ENCODE measurements around the gene ZNF438.
"Not testable (repeated sequence)": the region's sequence is repeated elsewhere in the genome, so short reads cannot be mapped to it uniquely, and the experiment has no call there.

ZNF438 gene

GRCh38 chr10:31051703-31052102, 20.0 kb upstream of the ZNF438 start:
- DNase-seq (ENCODE audit: low read depth in 3 of 3) = no peak

DNA sequence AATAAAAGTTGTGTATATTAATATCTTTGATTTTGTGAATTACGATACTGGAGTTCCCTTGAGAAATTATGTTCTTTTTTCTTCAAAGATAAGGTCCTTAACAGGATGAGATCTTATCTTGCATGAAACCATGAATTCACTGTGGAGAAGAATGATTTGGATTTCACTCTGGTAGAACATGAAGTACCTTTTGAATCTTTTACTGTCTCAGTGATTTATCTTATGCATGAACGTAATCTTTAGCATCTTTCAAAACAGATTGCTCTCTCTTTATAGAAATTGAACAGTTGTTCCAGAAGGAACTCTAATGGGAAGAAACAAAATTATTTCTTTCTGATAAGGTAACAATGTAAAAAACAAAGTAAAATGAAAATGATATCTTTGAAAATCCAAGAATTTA, 11.0 kb upstream of the ZNF438 start:
- no peak for DNase-seq (ENCODE audit: low read depth in 3 of 3)

DNA sequence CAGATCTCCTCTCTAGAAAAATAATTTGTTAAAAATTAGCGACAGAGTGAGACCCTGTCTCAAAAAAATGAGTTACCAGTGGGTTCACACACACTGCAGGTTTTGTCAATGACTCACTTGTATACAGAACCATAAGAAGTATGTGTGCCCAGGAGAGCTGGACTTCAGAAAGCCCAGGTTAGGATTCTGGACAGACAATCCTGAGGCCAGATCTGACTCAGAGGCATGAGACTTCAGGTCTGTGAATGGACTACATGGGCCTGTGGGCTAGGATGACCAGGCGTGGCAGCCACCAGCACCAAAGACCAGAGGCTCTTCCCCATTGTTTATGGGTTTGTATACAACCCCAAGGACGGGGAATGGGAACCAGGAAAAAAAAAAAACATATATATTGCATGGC, 9.3 kb upstream of the ZNF438 start:
- no peak for DNase-seq (ENCODE audit: low read depth in 3 of 3)

DNA sequence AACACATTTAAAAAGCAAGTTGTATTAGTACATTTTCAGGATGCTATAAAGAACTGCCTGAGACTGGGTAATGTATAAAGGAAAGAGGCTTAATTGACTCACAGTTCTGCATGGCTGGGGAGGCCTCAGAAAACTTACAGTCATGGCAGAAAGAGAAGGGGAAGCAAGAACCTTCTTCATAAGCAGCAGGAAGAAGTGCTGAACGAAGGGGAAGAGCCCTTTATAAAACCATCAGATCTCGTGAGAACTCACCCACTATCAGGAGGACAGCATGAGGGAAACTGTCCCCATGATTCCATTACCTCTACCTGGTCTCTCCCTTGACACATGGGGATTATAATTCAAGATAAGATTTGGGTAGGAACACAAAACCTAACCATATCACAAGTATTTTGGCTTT, 7.3 kb upstream of the ZNF438 start:
- DNase-seq (ENCODE audit: low read depth in 3 of 3) = not testable (repeated sequence)

DNA sequence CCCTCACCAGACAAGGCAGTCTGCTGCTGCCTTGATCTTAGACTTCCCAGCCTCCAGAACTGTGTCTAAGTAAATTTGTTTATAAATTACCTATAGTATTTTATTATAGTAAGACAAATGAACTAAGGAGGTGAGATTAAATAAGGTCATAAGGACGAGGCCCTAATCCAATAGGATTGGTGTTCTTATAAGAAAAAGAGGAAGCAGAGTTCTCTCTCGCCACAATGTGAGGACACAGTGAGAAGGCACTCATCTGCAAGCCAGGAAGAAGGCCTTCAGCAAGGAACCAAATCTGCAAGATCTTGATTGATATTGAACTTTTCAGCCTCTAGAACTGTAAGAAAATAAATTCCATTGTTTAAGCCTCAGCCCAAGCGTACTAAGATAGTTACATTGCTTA, 6.1 kb upstream of the ZNF438 start:
- DNase-seq (ENCODE audit: low read depth in 3 of 3) = no peak

- no peak for DNase-seq (ENCODE audit: low read depth in 3 of 3)
Measured at GRCh38 chr10:31036209-31036608, 4.5 kb upstream of the ZNF438 start.

DNA sequence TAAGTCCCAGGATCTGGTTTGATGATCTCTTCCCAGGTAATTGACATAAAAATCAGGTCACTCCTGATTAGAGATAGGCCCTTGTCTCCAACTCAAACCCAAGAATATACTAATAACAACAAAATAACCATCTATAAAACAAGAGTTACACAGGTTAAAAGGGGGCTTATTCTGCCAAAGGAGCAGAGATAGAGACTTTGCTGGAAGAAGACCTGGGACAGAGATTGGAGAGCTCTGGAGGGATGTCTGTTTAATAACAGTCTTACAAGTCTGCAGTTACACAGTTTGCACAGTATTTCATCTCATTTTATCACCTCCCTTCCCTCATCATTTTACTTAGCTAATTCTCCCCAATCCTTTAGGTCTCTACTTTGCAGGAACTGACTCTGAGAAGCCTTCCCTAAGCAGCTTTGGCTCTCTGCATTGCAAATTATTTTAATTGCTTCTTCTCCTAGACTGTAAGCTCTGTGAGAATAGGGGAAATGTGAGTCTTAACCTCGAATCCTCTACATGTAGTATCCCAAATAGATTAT, 3.7 kb upstream of the ZNF438 start:
- no peak for DNase-seq (ENCODE audit: low read depth in 3 of 3)

DNA sequence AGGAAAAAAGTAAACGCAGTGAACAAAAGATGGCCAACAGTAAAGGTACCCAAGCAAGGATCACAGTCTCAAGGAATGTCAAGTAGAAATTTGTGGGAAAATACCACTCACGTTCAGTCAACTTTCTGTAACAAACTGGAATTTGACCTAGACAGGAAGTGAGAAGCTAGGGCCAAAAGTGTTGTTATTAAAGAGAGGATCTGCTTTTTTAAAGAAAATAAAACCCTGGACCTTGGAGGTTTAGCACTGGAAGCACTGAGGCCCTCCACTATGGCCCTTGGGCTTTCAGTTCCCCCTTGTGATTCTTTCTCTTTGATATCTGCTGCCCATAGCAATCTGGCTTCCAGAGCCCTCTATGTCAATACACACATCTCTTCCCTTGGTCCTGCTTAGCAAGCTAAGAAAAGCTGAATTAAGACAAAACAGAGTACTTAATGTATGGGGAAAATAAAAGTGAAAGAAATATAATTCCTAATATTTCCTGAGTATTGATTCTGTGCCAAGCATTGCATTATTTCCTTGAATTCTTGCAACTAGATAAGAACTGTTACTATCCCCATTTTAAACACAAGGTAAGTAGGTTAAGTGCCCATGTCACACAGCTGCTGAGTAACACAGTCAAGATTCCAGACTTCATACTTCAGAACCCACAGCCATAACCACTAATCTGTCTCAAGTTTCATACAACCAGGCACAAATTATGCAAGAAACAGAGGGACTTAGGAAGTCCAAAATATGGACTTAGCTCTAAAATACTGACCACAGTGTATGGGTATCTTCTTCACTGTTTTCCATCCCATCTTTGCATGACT, 2.6 kb upstream of the ZNF438 start:
- no peak for DNase-seq (ENCODE audit: low read depth in 3 of 3)

DNA sequence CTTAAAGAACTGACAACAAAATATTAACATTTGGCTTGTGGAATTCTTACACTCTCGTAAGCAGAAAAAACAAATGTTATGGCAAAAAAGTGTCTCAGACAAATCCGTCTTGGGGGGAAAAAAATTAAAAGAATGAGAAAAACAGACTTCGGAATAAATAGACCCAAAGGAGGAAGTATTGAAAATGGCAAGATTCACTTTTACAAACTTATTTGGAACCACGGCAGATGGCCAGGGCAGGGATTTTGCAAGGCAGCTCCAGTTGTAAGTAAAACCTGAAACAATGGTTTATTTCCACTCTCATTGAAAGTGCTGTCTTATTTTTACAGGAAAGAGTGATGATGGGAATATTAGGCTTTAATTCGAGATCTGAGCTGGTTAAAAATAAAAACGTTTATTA, 1.5 kb upstream of the ZNF438 start:
- no peak for DNase-seq (ENCODE audit: low read depth in 3 of 3)

DNA sequence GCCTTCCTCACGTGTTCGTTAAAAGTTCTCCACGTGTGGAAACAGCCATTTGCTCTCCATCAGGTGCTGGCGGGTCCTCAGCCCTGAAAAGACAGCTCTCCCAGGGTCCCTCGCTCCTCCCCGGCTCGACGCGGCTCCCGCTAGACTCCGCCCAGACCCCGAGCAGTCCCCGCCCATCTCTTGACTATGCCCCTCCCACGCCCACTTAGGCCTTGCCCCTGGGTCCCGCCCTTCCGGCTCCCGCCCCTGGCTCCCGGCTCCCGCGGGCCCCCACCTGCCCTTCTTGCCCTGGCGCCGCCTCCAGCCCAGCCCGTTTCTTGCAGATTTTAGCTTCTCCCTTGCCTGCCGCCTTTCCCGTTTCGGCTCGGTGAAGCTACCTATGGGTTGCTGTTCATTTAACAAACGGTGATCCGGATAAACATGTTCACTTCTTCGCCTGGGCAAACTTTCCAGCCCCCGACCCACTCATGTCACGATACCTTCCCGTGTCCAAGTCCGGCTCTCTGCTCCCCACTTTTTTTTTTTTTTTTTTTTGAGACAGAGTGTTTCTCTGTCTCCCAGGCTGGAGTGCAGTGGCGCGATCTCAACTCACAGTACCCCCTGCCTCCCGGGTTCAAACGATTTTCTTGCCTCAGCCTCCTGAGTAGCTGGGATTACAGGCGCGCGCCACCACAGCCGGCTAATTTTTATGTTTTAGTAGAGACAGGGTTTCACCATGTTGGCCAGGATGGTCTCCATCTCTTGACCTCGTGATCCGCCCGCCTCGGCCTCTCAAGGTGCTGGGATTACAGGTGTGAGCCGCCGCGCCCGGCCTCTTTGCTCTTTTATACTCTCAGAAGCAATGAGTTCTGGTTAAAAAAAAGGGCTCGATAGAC, 830 bp upstream of the ZNF438 start:
- DNase-seq (ENCODE audit: low read depth in 3 of 3) = peak; percentile 92 to 94 (median 92)

DNA sequence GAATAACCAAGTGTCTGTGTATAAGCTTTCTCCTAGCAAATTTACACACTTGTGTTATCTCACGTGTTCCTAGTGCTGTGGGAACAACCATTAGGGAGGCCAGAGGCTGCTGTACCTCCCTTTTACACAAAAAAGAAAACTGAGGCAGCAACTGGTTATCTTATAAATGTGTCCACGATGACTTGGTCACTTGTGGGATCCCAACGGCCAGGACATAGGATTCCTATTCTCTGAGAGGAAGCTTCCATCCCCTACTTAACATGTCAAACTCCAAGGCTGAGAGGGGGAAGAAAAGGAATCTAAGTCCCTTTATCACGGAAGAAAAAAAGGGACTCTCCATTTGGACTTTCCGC, 484 bp downstream of the ZNF438 start:
- DNase-seq (ENCODE audit: low read depth in 3 of 3) = no peak

GRCh38 chr10:31030800-31031199, 865 bp downstream of the ZNF438 start:
- no peak for DNase-seq (ENCODE audit: low read depth in 3 of 3)

- no peak for DNase-seq (ENCODE audit: low read depth in 3 of 3)
Measured at GRCh38 chr10:31030260-31030659, 1.4 kb downstream of the ZNF438 start.

DNA sequence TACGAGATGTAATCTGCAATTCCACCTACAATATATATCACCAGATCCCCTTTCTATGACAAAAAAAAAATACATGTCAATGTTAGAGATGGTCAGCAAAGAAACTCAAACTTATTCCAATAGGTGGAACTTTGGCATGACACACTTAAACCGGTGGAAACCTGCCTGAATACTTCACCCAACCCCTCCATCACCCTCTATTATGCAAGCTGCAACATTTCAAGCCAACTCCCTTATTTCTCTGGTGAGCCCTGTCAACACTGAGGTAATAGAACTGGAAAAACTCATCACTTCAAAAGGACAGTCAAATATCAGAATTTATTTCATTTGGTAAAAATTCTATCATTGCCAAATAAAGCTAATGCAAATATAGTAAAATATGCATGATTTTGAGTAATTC, 3.6 kb downstream of the ZNF438 start:
- DNase-seq (ENCODE audit: low read depth in 3 of 3) = no peak

DNA sequence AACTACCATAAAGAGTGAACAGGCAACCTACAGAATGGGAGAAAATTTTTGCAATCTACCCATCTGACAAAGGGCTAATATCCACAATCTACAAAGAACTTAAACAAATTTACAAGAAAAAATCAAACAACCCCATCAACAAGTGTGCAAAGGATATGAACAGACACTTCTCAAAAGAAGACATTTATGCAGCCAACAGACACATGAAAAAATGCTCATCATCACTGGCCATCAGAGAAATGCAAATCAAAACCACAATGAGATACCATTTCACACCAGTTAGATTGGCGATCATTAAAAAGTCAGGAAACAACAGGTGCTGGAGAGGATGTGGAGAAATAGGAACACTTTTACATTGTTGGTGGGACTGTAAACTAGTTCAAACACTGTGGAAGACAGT, 5.4 kb downstream of the ZNF438 start:
- not testable (repeated sequence) for DNase-seq (ENCODE audit: low read depth in 3 of 3)

- no peak for DNase-seq (ENCODE audit: low read depth in 3 of 3)
Measured at GRCh38 chr10:31025142-31025541, 6.5 kb downstream of the ZNF438 start.

DNA sequence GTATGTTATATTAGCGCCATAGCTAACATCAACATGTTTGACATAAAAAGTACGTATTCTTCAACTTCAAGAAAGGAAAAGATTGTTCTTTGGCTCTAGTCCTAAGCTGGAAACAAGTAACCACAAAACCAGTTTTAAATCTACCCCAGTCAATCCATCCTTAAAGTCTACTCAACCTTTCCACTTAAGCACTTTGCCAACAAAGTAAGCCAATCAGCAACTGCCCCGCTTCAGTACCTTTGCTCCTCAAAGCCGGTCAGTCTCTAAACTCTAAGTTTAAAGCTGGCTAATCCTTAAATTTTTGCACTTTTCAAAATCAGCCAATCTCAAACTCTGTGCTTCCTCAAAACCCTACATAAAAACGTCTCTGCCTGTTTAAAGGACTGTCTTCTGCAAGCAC, 8.1 kb downstream of the ZNF438 start:
- DNase-seq (ENCODE audit: low read depth in 3 of 3) = no peak

GRCh38 chr10:31020209-31020608, 11.5 kb downstream of the ZNF438 start:
- DNase-seq (ENCODE audit: low read depth in 3 of 3) = no peak

GRCh38 chr10:31018962-31019361, 12.7 kb downstream of the ZNF438 start:
- DNase-seq (ENCODE audit: low read depth in 3 of 3) = no peak

- no peak for DNase-seq (ENCODE audit: low read depth in 3 of 3)
Measured at GRCh38 chr10:31018356-31018750, 13.3 kb downstream of the ZNF438 start.

GRCh38 chr10:31017534-31018355, 13.9 kb downstream of the ZNF438 start:
- no peak for DNase-seq (ENCODE audit: low read depth in 3 of 3)

Data from stimulated activated CD4-positive, alpha-beta T cell treated with anti-CD3 and anti-CD28 coated beads, TNF-alpha, amount 100 ng/mL, for 4 hours (primary cell).